ENCODE measurements around the gene VEGFB.

The VEGFB gene

GRCh38 chr11:64268025-64268892, 33.9 kb downstream of the VEGFB start:
- peaks cover 17% of the 10 kb centered on the region for H3K79me2 ChIP-seq (ENCODE audit: low read length)
- peak overlapping the region; percentile 89 for H3K9ac ChIP-seq (ENCODE audit: low read length)
- peak overlapping the region; percentile 85 for H3K27ac ChIP-seq (ENCODE audit: low read length)
- H2AFZ ChIP-seq (ENCODE audit: low read depth, low read length) = no peak overlapping the region
- peak overlapping the region; percentile 97 for H3K4me2 ChIP-seq (ENCODE audit: low read length)
- no peaks in the 10 kb centered on the region for H4K20me1 ChIP-seq (ENCODE audit: insufficient read depth, low read length)
- no peaks in the 10 kb centered on the region for H3K9me3 ChIP-seq (ENCODE audit: insufficient read depth, low read length)
- no peaks in the 10 kb centered on the region for H3K27me3 ChIP-seq (ENCODE audit: low read depth, low read length)
- peak overlapping the region; percentile 88 for H3K4me3 ChIP-seq (ENCODE audit: low read length)
- H3K4me1 ChIP-seq (ENCODE audit: low read length) = peaks cover 20% of the 10 kb centered on the region
- TF ChIP-seq EZH2phosphoT487 (IDR thresholded peaks at IDR 0.05; ENCODE audit: low read depth) (no peak), CTCF (IDR thresholded peaks at IDR 0.05; ENCODE audit: low read depth, low read length) (no peak)
- peaks cover 14% of the 10 kb centered on the region for H3K36me3 ChIP-seq (replicated peaks; ENCODE audit: low read depth, low read length)

- TF ChIP-seq CTCF (IDR thresholded peaks at IDR 0.05; ENCODE audit: low read depth, low read length) (0 out of 2 replicates have a peak, but pooled peaks have one; percentile 27), EZH2phosphoT487 (IDR thresholded peaks at IDR 0.05; ENCODE audit: low read depth) (no peak)
- H3K9ac ChIP-seq (ENCODE audit: low read length) = peak overlapping the region; percentile 89
- no peaks in the 10 kb centered on the region for H3K27me3 ChIP-seq (ENCODE audit: low read depth, low read length)
- H3K4me1 ChIP-seq (ENCODE audit: low read length) = peaks cover 20% of the 10 kb centered on the region
- no peaks in the 10 kb centered on the region for H3K9me3 ChIP-seq (ENCODE audit: insufficient read depth, low read length)
- peaks cover 17% of the 10 kb centered on the region for H3K79me2 ChIP-seq (ENCODE audit: low read length)
- no peaks in the 10 kb centered on the region for H4K20me1 ChIP-seq (ENCODE audit: insufficient read depth, low read length)
- peak overlapping the region; percentile 64; the same call in 1 of the 2 replicates for H2AFZ ChIP-seq (ENCODE audit: low read depth, low read length)
- peak overlapping the region; percentile 88 for H3K4me3 ChIP-seq (ENCODE audit: low read length)
- H3K36me3 ChIP-seq (replicated peaks; ENCODE audit: low read depth, low read length) = peaks cover 9% of the 10 kb centered on the region
- peak overlapping the region; percentile 97 for H3K4me2 ChIP-seq (ENCODE audit: low read length)
- H3K27ac ChIP-seq (ENCODE audit: low read length) = peak overlapping the region; percentile 85
Observed at GRCh38 chr11:64268893-64269539, 34.6 kb downstream of the VEGFB start.

GRCh38 chr11:64269540-64270220, 35.3 kb downstream of the VEGFB start:
- Histone ChIP-seq H3K4me3 (ENCODE audit: low read length) (peak overlapping the region; percentile 88), H3K79me2 (ENCODE audit: low read length) (peaks cover 17% of the 10 kb centered on the region), H2AFZ (ENCODE audit: low read depth, low read length) (peak overlapping the region; percentile 64), H4K20me1 (ENCODE audit: insufficient read depth, low read length) (no peaks in the 10 kb centered on the region), H3K4me2 (ENCODE audit: low read length) (peak overlapping the region; percentile 97), H3K27ac (ENCODE audit: low read length) (peak overlapping the region; percentile 85), H3K36me3 (replicated peaks; ENCODE audit: low read depth, low read length) (peaks cover 9% of the 10 kb centered on the region), H3K9me3 (ENCODE audit: insufficient read depth, low read length) (no peaks in the 10 kb centered on the region), H3K9ac (ENCODE audit: low read length) (peak overlapping the region; percentile 89), H3K4me1 (ENCODE audit: low read length) (peaks cover 20% of the 10 kb centered on the region), H3K27me3 (ENCODE audit: low read depth, low read length) (no peaks in the 10 kb centered on the region)
- TF ChIP-seq EZH2phosphoT487 (IDR thresholded peaks at IDR 0.05; ENCODE audit: low read depth) (no peak), CTCF (IDR thresholded peaks at IDR 0.05; ENCODE audit: low read depth, low read length) (0 out of 2 replicates have a peak, but pooled peaks have one; percentile 8)
